Superior temporal gyrus (tissue), 1 donor: ENCODE results near the gene MSLN.

Experiments
- DNase-seq: peaks from one replicate; pipeline ENCODE4 v3.0.0-alpha.2; 2016; ENCODE audit errors: extremely low spot score

The MSLN gene

DNA sequence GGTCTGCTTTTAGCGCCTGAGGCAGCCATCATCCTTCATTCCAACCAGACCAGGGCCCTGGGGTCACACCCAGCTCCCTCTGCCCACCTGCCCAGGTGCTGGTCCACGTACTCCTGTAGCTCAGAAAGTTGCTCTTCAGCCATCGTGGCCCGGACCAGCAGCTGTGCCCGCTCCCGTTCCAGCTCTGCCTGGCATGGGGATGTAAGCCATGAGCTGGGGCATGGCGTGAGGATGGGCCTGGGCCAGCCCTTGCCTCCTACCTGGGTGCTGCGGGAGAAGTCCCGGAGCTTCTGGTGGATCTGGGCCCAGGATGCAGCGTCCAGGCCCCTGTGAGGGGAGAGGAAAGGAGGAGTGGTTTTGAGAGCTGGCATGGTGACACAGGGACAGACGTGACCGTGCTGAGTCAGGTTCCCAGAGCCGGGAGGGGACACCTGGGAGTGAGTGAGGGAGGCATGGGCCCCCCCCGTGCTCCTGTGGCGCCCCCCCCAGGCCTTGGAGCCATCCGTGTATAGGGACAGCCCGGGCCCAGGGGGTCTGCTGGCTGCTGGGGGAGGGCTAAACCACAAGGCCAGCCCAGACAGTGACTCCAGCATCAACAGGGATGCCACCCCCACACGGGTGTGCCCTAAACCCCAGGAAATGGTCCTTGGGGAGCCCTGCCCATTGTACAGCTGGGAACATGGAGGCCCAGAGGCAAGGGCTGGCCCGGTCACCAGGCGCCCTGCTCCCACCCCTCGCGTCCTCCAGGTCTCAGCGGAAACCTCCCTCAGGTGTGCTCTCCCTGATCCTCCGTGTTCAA, 37.5 kb upstream of the MSLN start:
- no peak for DNase-seq

DNA sequence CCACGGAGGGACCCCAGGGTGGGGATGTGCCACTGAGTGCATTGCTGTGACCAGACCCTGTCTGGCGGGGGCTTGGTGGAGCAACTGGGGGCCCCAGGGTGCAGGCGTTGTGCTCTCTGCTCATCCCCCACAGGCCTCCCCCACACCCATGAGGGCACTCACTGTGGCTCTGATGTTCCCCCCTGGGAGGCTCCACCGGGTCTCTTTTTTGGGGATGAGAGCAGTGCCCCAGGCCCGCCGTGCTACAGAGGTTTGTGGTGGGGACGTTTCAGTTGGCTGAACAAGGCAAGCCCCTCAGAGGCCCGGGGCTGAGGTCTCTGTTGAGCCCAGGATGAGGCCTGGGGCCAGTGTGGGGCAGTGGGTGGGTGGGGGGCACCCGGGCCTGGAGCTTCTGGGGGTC, 36.8 kb upstream of the MSLN start:
- DNase-seq = no peak

GRCh38 chr16:724188-725040, 36.1 kb upstream of the MSLN start:
- DNase-seq = peak; percentile 6

GRCh38 chr16:725041-725376, 35.5 kb upstream of the MSLN start:
- DNase-seq = no peak

GRCh38 chr16:725463-726187, 34.9 kb upstream of the MSLN start:
- DNase-seq = peak; percentile 6

DNA sequence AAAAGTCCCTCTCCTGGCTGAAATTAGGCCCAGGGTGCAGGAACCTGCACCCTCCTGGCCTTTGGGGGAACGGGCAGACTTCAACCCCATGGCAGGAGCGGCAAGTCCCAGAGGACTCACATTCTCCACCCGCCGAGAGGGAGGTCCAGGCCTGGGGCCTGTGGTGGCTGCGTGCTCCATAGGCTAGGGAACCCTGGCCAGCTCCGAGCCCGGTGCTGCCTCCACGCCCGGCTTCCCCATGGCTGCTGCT, 34.4 kb upstream of the MSLN start:
- no peak for DNase-seq

DNA sequence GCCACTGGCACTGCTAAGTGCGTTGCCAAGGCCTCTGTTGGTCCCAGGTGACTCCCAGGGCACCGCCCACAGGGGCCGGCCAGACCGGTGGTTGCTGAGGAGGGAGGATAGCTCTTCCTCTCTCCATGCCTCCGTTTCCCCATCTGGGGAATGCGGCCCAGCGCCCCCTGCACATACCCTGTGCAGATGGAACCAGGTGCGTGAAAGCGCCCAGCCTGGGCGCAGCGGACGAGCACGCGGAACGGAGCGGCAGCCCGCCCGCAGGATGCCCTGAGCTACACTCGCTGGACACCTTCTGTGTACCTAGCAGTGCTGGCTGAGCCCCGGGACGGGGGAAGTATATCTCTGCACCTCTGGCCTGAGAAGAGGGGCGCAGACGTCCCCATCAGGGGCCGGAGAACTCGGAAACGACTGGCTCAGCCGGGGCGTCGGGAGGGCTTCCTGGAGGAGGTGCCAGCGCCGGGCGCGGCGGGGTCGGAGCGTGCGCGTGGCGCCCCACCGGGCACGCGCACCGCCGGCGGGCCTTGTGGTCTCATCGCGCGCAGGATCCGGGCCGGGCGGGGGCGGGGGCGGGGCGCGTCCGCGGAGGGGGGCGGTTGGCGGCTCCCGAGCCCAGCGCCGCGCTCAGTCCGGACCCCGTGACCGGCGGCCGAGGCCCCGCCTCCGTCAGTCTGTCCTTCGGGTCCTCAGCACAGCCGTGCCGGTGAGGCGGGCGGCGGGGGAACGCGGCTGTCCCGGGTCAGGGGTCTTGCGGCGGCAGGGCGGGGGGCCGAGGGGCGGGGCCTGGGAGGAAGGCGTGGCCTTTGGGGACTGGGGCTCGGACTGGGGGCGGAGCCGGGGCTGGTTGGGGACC, 33.9 kb upstream of the MSLN start, which contains the start of the genes CCDC78 and HAGHL:
TSS of gene CCDC78 (minus strand) at position 6 of the 853 bp plus-strand sequence. CDS start 76 bp downstream, outside the sequence.
TSS of gene HAGHL (plus strand) at position 669 of the 853 bp plus-strand sequence. CDS start 404 bp downstream, outside the sequence.
- peak; percentile 40 for DNase-seq

DNA sequence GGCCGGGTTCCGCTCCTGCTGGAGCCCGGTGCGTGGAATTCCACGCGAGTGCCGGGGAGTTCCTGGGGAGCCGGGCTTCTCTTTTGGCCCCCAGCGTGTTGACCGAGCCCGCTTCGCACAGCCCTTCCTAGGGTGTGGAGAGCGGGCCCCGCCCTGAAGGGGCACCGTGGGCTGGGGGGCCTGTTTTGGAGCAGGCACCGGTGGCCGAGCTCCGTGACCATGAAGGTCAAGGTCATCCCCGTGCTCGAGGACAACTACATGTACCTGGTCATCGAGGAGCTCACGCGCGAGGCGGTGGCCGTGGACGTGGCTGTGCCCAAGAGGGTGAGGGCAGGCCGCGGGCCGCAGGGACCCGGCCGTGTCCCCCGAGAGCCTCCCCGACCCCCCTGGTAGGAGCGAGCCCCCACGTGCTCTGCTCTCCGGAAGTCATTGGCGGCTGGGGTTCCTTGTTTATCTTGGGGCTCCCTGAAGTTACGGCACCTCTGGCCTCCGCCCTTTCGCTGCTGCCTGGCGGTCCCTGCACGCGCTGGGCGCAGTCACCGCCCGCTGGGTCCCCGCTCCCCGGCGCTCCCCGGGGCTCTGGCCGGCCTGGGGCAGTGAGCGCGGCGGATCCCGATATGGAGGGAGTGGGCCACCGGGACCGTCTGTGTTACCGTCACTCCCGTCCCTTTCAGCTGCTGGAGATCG, 33.1 kb upstream of the MSLN start:
- peak; percentile 8 for DNase-seq

GRCh38 chr16:728131-728889, 32.2 kb upstream of the MSLN start:
- DNase-seq = peak; percentile 40

- DNase-seq = peak; percentile 7
Observed at GRCh38 chr16:728890-729744, 31.4 kb upstream of the MSLN start.

- DNase-seq = no peak
Observed at GRCh38 chr16:729768-730665, 30.5 kb upstream of the MSLN start.

DNA sequence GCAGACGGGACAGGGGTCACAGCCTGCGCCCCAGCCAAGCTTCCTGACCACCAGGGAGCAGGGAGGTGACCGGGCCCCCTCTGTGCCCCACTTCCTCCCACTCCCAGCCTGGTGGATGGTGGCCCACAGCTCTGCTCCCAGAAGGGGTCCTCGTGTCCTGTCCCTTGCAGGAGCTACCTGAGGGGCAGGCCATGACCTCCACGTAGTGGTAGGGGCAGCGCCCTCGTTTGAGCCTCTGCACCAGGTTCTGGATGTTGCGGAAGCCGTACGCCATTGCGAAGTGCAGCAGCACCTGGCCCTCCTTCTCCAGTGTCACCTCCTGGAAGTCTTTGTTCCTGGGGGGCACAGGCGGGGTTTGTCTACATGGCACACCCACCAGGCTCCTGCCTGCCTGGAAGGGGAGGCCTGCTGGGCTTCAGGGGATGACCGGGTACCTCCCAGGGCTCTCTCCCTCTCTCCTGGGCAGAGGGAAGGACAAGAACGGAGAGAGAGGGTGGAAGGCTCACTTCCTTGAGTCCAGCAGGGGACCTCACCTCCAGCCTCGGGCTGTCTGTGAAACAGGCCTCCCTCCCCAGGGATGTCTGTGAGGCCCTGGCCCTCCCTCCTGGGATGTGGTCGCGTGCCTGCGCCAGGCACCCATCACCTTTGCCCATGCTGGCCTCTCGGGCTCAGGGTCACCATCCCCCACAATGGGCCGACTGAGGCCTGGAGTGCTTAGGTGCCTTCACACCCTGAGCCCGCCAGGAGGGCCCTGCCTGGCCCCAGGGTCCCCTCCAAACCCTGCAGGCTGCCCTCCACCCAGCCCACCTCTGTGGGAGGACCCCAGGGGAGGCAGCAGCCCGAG, 29.6 kb upstream of the MSLN start:
- no peak for DNase-seq

GRCh38 chr16:732332-732731, 28.2 kb upstream of the MSLN start:
- no peak for DNase-seq

- DNase-seq = no peak
Observed at GRCh38 chr16:732936-733335, 27.6 kb upstream of the MSLN start.

DNA sequence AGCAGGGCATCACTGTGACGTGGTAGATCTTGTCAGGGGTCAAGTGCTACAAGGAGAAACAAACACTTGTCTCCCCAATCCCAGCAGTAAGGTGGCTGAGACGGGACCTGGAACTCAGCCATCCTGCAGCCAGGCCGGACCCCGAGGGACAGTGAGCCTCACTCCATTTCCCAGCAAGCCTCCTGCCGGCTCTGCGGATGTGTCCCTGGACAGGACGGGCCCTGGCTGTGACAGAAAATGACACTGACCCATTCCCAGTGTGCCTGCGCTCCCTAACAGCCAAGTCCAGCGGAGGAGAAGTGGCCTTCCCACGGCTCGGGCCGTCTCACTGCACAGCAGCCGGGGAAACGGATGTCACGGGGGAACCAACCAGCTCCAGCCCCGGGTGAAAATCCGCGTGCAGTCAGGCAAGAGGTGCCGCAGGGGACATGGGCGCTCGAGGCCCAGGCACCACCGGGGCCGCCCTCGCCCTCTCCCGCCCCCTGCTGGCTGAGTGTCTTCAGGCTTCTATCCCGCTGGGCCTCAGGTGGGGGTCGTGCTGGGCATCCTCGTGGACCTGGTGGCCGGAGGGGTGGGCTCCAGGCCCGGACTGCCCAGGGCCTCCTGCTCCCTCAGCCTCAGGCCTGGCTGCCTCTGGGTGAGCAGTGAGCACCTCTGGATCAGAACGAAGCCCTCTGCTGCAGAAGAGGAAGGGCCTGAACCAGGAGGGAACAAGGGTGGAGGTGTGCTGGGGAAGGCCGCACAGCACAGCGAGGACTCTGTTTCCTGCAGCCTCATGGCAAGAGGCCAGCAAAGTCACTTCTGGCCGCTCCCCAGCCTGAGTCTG, 26.9 kb upstream of the MSLN start:
- no peak for DNase-seq
